GM19324 (cell line): ENCODE data around the gene SLC25A6.
"Not testable (repeated sequence)": the region's sequence is repeated elsewhere in the genome, so short reads cannot be mapped to it uniquely, and the experiment has no call there.

Experiments
- ATAC-seq: cut with Tn5 transposase; IDR thresholded peaks from one replicate; pipeline ENCODE4 v1.9.1; 2021; ENCODE audit warnings: mild to moderate bottlenecking, moderate library complexity; ENCODE audit not compliant: unreplicated experiment, low FRiP score

SLC25A6 gene

DNA sequence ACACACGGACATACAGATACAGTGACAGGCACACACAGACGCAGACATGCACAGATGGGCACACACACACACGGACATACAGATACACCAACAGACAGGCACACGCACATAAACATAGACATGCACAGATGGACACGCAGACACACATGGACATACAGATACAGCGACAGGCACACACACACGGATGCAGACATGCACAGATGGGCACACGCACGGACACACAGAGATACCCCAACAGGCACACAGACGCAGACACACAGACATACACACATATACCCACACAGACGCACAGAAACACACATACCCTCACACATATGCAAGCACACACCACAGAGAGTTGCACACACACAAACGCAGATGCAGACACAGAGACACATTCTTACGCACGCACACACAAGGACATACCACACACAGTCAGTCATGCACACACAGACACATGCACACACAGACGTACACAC, 24.4 kb upstream of the SLC25A6 start:
- ATAC-seq = no peak

- ATAC-seq = no peak
These were observed 20.7 kb upstream of the SLC25A6 start for GRCh38 chrX:1412551-1413161.

DNA sequence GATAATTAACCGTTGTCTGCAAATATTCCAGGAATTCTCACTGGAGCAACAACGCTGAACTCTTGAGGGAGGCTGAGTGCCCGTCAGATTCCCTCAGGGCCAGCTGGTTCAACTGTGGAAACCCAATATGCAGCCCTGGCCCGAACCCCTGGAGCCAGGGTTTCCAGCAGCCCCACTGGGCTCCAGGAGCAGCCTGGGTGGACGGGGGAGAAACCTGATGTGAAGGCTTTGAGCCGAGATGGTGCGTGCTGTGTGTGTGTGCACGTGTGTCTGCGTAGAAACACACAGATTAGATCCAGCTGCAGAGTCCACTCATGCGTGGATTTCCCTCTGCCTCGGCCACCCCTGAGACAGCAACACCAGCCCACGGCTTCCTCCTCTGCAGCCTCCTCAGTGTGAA, 19.4 kb upstream of the SLC25A6 start:
- ATAC-seq = no peak

GRCh38 chrX:1407035-1407434, 15.1 kb upstream of the SLC25A6 start:
- ATAC-seq = no peak

- not testable (repeated sequence) for ATAC-seq
These were observed 13.9 kb upstream of the SLC25A6 start for GRCh38 chrX:1405769-1406168.

DNA sequence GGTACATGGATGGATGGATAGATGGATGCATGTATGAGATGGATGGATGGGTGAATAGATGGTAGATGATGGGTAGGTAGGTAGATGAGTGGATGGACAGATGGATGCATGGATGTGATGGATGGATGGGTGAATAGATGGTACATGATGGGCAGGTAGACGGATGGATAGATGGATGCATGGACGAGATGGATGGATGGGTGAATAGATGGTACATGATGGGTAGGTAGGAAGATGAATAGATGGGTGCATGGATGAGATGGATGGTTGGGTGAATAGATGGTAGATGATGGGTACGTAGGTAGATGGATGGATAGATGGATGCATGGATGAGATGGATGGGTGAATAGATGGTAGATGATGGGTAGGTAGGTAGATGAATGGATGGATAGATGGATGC, 12.0 kb upstream of the SLC25A6 start:
- ATAC-seq = not testable (repeated sequence)

GRCh38 chrX:1403228-1403627, 11.3 kb upstream of the SLC25A6 start:
- ATAC-seq = no peak

- no peak for ATAC-seq
These were observed 9.9 kb upstream of the SLC25A6 start for GRCh38 chrX:1401611-1402430.

DNA sequence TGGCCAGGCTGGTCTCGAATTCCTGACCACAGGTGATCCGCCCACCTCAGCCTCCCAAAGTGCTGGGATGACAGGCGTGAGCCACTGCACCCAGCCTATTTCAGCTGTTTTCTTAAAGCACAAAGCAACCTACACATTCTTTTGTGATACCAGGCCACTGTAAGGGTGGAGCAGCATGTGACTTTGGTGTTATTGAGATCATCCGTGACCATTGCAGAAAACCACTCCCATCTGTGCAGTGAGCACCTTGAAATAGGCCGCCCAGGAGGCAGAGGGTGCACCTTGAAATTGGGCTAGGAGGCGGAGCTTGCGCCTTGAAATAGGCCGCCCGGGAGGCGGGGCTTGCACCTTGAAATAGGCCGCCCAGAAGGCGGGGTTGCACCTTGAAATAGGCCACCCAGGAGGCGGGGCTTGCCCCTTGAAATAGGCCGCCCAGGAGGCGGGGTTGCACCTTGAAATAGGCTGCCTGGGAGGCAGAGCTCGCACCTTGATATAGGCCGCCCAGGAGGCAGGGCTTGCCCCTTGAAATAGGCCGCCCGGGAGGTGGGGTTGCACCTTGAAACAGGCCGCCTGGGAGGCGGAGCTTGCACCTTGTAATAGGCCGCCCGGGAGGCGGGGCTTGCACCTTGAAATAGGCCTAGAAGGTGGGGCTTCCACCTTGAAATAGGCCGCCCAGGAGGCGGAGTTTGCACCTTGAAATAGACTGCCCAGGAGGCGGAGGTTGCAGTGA, 9.0 kb upstream of the SLC25A6 start:
- no peak for ATAC-seq

GRCh38 chrX:1400049-1400448, 8.1 kb upstream of the SLC25A6 start:
- no peak for ATAC-seq

DNA sequence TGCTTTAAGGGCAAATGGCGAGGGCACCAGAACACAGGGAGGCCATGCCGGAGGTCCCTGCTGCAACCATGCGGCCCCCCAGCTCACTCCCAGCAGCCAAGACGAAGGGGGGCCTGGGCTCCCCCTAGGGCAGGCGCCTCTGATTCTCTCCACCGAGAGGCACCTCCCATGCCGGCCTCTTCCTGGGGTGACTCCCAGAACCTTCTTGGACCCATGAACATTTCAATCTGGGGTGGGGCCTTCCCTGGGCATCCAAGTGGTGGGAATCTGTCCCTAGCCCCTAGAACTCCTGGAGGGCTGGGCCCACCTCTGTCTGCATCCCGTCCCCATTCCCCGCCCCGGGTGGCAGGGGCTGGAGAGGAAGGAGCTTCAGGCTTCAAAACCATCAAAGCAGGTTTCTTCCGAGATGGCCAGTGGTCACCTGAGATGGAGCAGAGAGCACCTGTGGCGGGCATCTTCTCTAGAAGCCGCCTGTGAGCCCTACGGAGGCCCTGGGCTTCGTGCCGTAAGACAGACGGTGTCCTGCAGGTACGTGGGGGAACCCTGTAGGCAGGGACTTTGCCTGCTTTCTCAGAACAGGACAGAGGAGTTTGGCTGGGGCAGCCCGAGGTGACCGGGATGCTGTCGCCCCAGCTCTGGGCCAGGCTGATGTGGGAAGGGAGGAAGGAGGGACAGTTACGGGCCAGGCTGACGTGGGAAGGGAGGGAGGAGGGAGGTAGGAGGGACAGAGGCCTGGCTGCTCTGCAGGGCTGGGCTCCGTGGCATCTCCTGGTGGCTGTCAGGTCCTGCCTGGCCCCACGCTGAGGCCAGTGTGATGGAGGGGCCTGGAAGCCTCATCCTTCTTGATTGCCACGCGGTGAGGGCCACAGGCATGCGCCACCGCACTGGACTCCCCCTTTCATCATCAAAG, 6.8 kb upstream of the SLC25A6 start:
- ATAC-seq = no peak

DNA sequence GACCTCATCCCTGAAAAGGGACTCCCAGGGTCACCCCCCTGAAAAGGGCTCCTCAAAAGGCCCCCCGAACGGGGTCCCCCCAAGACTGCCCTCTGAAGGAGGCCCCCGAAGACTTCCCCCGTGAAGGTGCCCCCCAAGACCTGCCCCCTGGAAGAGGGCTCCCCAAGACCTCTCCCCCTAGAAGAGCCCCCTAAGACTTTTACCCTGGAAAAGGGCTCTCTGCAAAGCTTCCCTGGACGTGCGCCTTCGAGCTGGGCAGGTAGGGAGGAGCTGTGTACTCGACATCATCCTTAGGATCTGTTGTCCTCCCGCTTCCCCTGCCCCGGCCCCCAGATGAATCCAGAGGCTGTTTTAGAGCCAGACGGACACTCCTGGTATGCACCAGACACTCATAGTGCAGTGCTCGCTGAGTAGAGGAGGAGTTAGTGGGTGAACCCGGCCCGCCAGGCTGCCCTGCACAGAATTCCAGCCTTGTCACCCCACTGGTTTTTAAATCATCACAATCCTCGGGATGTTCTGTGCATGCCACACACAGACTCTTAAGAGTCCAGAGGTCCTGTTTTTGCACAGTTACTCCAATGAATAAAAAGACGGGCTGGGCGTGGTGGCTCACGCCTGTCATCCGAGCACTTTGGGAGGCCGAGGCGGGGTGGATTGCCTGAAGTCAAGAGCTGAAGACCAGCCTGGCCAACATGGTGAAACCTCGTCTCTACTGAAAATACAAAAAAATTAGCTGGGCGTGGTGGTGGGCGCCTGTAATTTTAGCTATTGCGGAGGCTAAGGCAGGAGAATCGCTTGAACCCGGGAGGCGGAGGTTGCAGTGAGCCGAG, 5.7 kb upstream of the SLC25A6 start:
- ATAC-seq = no peak

DNA sequence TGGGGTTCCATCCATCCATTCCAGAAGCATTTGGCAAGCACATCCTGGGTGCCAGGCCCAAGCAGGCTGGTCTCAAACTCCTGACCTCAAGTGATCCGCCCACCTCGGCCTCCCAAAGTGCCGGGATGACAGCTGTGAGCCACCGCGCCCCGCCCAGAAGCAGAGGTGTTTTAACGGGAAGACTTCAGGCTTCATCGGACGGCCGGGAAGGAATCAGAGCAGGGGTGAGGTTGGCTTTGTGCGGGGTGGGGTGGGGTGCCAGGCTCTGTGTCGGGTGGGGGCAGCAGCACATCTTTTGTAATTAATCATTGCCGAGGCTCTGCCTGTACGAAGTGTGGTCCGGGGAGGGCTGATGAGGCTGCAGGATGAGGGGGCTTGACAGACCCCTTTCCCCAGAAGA, 5.1 kb upstream of the SLC25A6 start:
- no peak for ATAC-seq

DNA sequence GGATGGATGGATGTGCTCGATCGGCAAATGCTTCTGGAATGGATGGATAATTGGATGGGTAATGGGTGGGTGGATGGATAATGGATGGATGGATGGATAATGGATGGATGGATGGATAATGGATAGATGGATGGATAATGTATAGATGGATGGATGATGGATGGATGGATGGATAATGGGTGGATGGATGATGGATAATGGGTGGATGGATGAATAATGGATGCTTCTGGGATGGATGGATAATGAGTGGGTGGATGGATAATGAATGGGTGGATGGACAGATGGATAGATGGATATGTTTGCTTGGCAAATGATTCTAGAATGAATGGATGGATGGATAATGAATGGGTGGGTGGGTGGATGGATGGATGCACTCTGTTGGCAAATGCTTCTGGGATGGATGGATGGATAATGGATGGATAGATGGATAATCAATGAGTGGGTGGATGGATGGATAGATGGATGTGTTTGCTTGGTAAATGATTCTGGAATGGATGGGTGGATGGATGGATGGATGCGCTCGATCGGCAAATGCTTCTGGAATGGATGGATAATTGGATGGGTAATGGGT, 3.8 kb upstream of the SLC25A6 start:
- ATAC-seq = no peak

DNA sequence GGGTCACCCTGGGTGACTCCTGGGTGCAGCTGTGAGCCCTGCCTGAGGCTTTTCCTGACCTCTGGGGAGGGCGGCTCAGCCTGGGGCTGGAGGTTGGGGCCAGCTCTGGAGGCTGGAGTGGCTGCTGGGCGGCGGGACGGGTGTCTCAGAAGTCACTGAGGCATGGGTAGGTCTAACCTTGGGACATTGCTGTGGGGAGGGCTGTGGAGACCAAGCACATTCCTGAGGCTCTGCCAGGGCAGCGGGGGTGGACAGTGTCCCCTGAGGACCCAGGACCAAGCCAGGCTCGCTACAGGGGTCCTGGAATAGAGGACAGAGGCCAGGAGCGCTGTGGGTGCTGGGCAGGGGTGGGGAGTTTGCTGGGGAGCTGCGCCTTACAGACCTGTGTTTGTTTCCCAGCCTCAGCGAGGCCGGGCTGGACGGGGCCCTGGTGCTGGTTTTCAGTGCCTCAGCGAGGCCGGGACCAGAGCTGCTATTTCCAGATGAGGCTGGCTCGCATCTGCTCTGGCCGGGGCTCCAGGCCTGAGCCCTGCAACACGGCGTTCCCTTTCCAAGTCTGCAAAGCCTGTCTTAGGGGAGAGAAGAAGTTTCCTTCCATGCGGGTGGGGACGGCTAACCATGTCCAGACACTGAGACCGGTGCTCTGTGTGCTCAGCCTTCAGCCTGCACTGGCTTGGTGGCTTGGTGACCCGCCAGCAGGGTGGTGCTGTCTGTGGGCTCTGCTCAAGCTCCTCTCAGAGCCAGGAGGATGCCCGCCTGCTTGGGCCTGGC, 3.0 kb upstream of the SLC25A6 start:
- no peak for ATAC-seq

DNA sequence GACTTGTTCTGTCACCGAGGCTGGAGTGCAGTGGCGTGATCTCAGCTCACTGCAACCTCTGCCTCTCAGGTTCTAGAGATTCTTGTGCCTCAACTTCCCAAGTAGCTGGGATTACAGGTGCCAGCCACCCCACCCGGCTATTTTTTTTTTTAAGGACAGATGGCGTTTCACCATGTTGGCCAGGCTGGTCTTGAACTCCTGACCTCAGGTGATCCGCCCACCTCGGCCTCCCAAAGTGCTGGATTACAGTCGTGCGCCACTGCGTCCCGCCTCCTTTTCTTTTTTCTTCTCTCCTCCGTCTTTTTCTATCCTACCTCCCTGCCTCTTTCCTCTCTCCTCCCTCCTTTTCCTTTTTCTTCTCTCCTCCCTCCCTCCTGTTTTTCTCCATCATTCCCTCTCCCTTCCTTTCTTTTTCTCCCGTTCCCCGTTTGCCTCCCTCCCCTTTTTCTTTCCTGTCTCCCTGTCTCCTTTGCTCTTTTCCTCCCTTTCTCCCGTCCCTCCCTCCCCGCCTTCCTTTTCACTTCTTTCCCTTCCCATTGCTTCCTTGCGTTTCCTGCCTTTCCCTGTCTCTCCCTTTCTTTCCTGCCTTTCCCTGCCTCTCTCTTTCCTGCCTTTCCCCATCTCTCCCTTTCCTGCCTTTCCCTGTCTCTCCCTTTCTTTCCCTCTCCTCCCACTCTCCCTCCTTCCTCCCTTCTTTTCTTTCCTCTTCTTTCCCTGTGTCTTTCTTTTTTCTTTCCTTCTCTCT, 2.1 kb upstream of the SLC25A6 start:
- no peak for ATAC-seq

- peak; percentile 18 for ATAC-seq
These were observed 609 bp upstream of the SLC25A6 start for GRCh38 chrX:1392376-1393068.
